GM18951 (cell line): ENCODE measurements around the gene DNAJC5.

Source experiments
- POLR2A ChIP-seq: IDR thresholded peaks from 4 replicates; pipeline ENCODE4 v1.6.1; 2011; ENCODE audit warnings: mild to moderate bottlenecking; ENCODE audit not compliant: insufficient read length, insufficient read depth; ENCODE audit errors: extremely low read depth
- in situ Hi-C: fragments of 300-500 bp; cut with MboI; formaldehyde crosslinking; loops from one replicate; pipeline ENCODE4 v1.12.0; 2022; ENCODE audit warnings: low sequenced_read_pairs, mixed read lengths, inconsistent platforms; ENCODE audit not compliant: unreplicated experiment

Gene DNAJC5

DNA sequence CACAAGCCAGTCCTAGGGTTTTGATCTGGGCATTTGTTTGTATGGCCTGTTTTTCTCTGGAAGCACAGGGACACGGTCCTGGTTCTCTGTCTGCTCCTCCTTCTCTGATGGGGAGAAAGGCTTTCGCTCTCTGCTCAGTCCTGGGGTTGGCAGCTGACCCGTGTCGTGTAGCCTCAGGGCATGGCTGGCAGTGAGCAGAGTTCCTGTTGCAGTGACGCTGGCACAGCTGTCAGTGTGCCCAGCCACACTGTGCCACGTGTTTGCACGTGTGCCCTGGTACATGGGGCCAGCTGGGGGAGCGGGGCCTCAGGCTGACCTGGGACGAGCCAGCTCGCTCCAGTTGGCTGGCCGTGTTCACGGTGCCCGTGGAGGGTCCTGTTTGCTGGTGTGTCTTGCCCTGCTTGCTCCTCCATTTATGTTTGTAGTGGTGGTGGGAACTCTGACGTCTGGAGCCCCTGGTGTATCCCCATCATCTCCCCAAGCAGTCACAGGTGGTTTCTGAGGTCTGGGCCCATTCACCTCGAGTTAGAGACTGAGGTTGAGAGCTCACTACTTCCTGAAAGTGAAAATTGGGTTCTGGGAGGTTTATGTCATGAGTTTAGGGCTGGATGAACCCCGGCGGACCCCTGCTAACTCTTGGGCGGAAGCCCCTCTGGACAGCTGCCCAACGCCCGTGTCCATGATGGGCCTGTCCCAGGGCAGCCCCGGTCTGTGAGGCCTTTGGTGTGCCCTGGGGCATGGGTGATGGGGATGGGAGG lies 10.2 kb upstream of the DNAJC5 start:
- in situ Hi-C loops = no loop called here
- no peak for TF ChIP-seq POLR2A

DNA sequence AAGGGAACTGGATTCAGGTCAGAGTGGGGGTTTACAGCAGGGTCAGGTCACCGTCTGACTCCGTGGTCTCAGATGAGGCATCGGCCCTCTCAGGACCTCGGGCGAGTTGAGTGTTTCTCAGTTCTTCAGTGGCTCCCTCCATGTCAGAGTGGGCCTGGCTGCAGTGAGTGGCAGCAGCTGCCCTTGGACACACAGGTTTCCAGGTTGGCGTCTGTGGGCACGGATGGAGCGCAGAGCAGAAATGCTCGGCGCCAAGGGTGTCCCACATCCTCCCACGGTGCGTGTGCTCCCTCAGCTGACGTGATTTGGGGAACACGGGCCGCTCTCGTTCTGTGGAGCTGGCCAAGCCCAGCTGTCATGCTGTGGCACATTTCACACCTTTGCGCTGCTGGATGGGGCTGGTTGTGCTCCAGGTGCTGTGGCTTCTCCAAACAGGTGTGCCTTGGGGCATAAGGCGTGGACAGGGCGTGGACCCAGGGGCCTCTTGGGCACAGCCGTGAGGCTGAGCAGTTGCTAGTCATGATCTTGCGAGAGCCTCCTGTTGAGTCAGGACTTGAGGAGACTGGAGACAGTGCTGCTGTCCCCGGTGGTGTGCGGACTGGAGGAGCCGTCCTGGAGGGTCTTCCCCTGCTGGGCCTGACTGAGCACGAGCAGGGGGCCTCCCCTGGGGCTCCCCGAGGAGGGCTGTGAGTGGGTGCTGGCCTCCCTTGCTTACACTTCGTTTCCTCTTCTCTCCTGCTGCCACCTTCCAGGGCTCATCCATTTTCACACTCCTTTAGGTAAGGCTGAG lies 9.5 kb upstream of the DNAJC5 start:
- TF ChIP-seq POLR2A = no peak
- in situ Hi-C loops = no loop called here

DNA sequence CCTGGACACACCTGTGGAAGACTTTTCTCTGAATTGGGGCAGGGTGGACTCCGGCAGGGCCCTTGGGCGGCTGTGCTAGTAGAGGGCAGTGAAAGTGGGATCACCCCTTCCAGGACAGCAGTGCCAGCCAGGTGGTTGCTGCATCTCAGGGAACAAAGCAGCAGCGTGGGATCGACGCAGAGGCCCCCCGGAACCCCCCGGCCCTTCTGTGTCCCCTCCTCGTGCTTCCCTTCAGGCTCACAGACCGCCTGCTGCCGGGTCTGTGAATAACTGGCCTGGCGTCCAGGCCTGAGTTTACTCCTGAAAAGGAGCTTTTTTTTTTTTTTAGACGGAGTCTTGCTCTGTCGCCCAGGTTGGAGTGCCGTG lies 8.9 kb upstream of the DNAJC5 start:
- in situ Hi-C loops = no loop called here
- TF ChIP-seq POLR2A = no peak

DNA sequence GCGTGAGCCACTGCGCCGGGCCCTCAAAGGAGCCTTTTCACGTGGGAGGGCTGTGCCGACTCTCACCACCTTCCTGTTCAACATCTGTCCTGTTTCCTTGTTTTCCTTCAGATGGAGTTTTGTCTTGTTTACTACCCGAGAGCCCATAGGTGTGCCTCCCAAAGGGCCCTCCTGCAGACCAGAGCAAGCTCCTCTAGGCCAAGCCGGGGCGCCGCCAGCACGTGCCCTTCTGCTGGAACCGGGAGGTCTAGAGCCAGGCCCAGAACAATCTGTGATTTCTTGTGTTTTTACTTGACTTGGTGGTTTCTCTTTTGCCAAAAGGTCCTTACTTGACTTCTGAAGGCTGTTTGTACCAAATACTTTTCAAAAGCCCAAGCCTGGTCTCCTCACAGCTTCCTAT lies 8.0 kb upstream of the DNAJC5 start:
- in situ Hi-C loops = no loop called here
- TF ChIP-seq POLR2A = no peak

DNA sequence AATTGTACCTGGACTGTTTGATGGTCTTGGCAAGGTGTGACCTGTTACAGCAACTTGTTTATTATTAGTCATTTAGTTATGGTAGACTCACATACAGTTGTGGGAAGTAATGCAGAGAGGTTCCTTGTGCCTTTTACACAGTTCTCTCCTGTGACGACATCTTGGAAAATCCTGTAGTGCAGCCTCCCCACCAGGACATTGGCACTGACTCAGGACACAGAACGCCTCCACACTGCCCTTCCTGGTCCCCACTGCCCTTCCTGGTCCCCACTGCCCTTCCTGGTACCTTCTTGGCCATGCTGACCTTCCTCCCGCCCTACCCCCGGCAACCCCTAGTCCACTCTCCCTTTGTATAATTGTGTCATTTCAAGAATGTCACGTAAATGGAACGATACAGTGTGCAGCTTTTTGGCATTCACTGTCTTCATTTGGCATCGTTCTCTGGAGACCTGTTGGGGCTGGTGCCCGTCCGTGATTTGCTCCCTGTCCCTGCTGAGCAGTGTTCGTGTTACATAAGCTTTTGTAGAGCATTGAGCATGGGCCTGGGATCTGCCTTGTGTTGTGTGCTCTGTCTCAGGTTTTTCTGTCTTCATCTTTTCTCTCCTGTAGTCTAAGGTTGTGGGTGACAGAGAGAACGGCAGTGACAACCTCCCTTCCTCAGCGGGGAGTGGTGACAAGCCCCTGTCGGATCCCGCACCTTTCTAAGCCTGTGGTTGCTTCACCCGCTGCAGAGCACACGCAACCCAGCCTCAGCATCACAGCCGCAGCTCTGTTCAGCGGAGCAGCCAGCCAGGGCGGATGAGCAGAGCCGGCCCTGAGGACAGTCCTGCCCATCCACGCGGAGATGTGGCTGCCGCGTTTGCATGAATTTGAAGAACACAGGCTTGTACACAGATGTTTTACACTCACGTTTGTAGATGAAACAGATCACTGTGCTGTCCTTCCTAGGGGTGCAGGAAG lies 5.4 kb upstream of the DNAJC5 start:
- in situ Hi-C loops = no loop called here
- no peak for TF ChIP-seq POLR2A

DNA sequence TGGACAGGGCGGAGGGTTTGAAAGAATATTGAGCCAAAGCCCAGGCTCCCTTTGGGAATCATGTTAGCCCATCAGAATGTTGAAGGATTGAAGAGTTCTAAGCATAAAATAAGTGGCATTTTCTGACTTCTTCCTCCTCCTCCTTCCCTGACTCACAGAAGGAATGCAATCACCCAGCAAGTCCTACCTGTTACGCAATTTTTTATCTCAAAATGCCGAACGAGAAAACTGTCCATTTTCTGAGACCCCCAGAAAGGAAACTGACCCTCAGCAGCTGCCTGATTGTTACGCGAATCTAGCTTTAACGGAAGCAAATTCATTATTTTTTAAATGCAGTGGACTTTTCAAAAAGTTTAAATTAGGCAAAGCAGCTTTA lies 4.7 kb upstream of the DNAJC5 start:
- in situ Hi-C loops = no loop called here
- no peak for TF ChIP-seq POLR2A

DNA sequence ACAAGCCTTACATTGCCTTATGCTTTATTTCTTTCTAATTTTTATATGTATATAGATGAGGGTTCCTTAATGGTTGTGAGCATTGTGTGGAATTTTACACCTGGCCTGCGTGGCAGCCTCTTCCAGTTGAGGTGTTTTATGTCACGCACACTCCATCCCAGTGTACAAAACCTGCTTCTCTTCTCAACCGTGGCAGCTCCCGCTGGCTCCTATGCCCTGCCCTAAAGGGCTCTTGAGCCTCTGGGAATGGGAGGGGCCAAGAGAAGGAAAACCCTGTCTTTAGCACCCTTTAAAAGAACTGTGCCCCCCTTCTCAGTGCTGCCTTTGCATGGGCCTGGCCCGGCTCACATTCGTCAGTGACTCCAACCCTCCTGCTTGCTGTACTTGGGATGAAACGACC lies 4.3 kb upstream of the DNAJC5 start:
- in situ Hi-C loops = no loop called here
- no peak for TF ChIP-seq POLR2A

DNA sequence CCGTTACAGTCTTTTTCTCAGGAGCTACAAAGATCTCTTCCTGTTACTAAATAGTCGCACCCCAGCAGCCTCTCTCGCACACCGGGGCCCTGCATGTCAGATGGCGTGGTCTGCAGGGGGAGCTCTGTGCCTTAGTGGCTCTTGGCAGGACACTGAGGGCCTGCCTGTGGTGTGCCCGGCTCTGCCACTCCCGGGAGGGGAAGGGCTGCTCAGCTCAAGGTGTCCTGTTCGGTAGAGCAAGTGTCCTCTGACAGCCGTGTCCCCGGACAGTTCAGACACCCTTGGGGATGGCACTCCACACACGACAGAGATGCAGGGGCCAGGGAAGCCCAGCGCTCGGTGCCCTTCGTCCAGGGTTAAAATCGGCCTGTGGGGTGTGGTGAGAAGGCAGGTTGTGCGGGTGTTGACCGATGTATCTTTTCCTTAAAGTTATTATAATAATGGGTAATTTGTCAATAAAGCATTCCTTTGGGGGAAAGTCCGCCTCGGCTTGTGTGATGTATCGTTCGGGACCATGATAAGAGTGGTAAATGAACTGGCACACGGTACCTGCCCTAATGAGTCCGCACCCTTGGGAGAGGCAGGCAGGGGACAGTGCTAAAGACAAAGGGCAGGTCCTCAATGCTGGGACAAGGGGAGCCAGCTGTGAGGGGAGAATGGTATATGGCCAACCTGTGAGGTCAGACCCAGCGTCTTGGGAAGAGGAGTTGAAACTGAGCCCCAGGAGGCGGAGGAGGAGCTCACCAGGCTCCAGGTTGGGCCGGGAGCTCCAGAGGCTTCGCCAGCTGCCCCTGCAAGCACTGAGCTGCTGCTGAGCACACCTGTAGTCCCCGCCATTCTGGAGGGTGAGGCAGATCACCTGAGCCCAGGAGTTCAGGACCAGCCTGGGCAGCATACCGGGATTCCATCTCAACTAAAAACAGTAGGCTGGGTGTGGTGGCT lies 3.6 kb upstream of the DNAJC5 start:
- in situ Hi-C loops = no loop called here
- no peak for TF ChIP-seq POLR2A

DNA sequence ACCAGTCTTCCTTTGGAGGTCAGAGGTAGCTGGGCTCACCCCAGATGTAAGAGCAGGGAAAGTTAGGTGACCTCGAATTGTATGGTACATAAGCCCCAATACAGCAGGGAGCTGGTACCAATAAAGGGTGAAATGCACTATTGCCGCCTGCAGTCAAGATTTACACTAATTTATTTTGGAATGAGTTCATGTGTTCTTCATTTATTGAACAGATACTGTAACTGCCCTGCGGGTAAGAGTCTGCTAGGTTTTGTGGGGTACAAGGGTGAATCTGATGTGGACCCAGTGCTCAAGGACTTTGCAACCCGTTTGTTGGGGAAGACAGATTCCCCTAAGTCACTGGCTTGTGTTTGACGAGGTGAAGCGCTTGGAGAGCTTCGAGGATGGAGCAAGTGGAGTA lies 2.5 kb upstream of the DNAJC5 start:
- no peak for TF ChIP-seq POLR2A
- in situ Hi-C loops = no loop called here

DNA sequence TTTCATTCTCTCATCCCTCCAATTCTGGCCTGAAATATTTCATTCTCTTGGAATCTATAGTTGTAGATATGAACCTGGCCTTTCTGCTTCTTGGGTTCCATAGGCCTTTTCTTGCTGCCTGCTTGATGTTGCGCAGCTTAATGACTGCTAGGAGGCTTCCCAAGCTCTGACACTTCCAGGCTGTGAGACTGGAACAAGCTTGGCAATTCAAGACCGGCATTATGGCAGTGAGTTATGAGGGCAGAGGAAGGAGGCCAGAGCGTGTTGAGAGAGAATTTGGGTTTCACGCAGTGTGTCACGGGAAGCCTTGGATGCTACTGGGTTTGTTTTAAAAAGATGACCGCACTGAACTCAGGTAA lies 948 bp upstream of the DNAJC5 start:
- no peak for TF ChIP-seq POLR2A
- in situ Hi-C loops = no loop called here

DNA sequence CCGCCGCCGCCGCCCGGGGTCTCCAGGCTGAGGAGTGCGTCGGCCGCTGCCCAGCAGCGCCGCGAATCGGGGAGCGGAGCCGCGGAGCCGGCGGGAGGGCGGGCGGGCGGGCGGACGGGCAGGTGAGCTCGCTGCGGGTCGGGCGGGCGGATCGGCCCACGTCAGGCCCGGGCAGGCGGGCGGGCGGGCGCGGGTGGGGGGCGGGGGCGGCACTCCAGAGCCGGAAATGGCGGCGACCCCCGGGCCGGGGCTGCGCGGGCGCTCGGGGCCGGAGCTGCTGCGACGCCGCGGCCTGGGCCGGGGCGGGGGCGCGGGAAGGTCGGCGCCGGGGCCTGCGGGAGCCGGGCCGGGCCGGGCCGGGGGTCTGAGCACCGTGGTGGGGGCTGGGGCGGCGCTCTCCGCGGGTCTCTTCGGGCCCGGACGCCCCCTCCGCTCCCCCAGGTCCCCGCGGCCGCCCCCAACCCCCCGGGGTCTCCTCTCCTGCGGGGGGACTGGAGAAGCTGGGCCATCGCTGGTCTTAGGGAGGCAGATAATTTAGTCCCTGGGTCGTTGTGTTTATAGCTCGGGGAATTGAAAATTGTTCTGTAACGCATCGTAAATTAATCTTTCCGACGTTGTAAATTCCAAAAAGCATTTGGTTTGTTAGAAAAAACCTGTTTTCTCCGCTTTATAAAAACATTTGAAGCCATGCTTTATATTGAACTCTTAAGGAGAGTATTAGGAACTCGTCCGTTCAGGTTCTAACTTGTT lies 451 bp downstream of the DNAJC5 start:
- TF ChIP-seq POLR2A = no peak
- in situ Hi-C loops = no loop called here

DNA sequence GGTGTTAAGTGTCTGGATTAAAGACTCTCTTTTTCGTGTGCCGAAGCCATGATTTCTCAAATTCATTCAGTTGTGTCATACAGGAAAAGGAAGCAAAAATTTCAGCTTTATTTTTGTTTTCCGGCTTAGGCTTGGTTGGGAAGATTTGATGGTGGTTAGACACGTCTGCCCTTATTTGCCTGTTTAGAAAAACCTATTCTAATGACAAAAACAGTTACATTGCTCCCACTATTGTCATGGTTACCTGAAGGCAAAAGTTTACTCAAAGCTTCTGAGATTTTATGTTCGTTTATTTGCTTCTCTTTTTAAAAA lies 982 bp downstream of the DNAJC5 start:
- no peak for TF ChIP-seq POLR2A
- in situ Hi-C loops = no loop called here
